Bronchial epithelial cell (primary cell): ENCODE measurements around the gene UBTD2. TPM values are rescaled to one million over a fixed set of nuclear protein-coding genes. Genes with fewer than 3 reads are reported as not detected.

Experiments
- DNase-seq: peaks from one replicate; pipeline ENCODE4 v3.0.0-alpha.2; 2010; ENCODE audit warnings: low read depth
- FAIRE-seq: peaks from 2 replicates; lab custom pipeline; 2011; peaks lifted over from hg19 to GRCh38; lab: Jason Lieb, UNC
- H3K27me3 ChIP-seq: 2 replicates; pipeline ENCODE4 v1.5.1; 2011; ENCODE audit warnings: low read length; ENCODE audit not compliant: control insufficient read depth, insufficient read depth
- H3K36me3 ChIP-seq: 2 replicates; pipeline ENCODE4 v1.5.1; 2011; ENCODE audit warnings: low read length; ENCODE audit not compliant: control insufficient read depth, insufficient read depth
- H3K4me3 ChIP-seq: 2 replicates; pipeline ENCODE4 v1.5.1; 2011; ENCODE audit warnings: mild to moderate bottlenecking, low read depth, low read length, control low read depth
- CTCF ChIP-seq: IDR thresholded peaks from 2 replicates; pipeline ENCODE4 v1.5.1; 2011; ENCODE audit warnings: mild to moderate bottlenecking, moderate library complexity, low read length, control low read depth, inconsistent platforms; ENCODE audit not compliant: insufficient read depth, severe bottlenecking
- total RNA-seq: library from RNA; depleted of rRNA; stranded (reverse); fragments of >200 nt; gene quantifications from 2 replicates; pipeline ENCODE4 v1.2.1, GENCODE V29; 2014

Gene UBTD2
- total RNA-seq, 1 donor from 2014 or later, result 20.8 TPM

GRCh38 chr5:172178991-172179989 lies 104.3 kb downstream of the UBTD2 start:
- Histone ChIP-seq H3K36me3 (no peaks in the 10 kb centered on the region), H3K4me3 (no peak overlapping the region), H3K27me3 (no peaks in the 10 kb centered on the region)
- DNase-seq, result no peak
- no peak for TF ChIP-seq CTCF
- no peak for FAIRE-seq

GRCh38 chr5:172178301-172178987 lies 105.1 kb downstream of the UBTD2 start:
- FAIRE-seq, result no peak
- no peak for DNase-seq
- no peak overlapping the region for H3K4me3 ChIP-seq
- no peaks in the 10 kb centered on the region for H3K36me3 ChIP-seq
- TF ChIP-seq CTCF, result no peak
- H3K27me3 ChIP-seq, result no peaks in the 10 kb centered on the region

GRCh38 chr5:172177176-172177575 lies 106.4 kb downstream of the UBTD2 start:
- FAIRE-seq (no peak), DNase-seq (no peak)
- Histone ChIP-seq H3K27me3 (no peaks in the 10 kb centered on the region), H3K4me3 (no peak overlapping the region), H3K36me3 (no peaks in the 10 kb centered on the region)
- TF ChIP-seq CTCF, result no peak

- Histone ChIP-seq H3K27me3 (no peaks in the 10 kb centered on the region), H3K4me3 (no peak overlapping the region), H3K36me3 (no peaks in the 10 kb centered on the region)
- TF ChIP-seq CTCF, result no peak
- FAIRE-seq, result no peak
- no peak for DNase-seq
These were observed 108.3 kb downstream of the UBTD2 start for GRCh38 chr5:172175263-172175719.

- FAIRE-seq (peak; percentile 91), DNase-seq (peak; percentile 75)
- Histone ChIP-seq H3K4me3 (no peak overlapping the region), H3K36me3 (no peaks in the 10 kb centered on the region), H3K27me3 (no peaks in the 10 kb centered on the region)
- TF ChIP-seq CTCF, result no peak
These were observed 109.9 kb downstream of the UBTD2 start for GRCh38 chr5:172173564-172174153.
